OCI-LY3 (cell line): Measurements from ENCODE around the gene TRAF3.

Experiments
- H2AFZ ChIP-seq: fragments of 200-600, 300-600 bp; shearing (Covaris generic); 2 replicates; pipeline ENCODE4 v1.6.0; 2014; ENCODE audit warnings: antibody characterized with exemption, low read depth, low read length
- H3K27ac ChIP-seq: fragments of 200-600, 300-600 bp; sonication (generic); 2 replicates; pipeline ENCODE4 v1.5.1; 2014; ENCODE audit warnings: mild to moderate bottlenecking, low read length, moderate library complexity, mixed read lengths
- H3K27me3 ChIP-seq: fragments of 200-600, 300-600 bp; sonication (generic); 2 replicates; pipeline ENCODE4 v1.6.1; 2014; ENCODE audit warnings: low read depth, low read length, mixed read lengths
- H3K36me3 ChIP-seq: fragments of 200-600, 300-600 bp; sonication (generic); replicated peaks from 2 replicates; pipeline ENCODE3; 2014; ENCODE audit warnings: low read depth, low read length, mixed read lengths
- H3K4me1 ChIP-seq: fragments of 300-600, 200-600 bp; sonication (generic); 2 replicates; pipeline ENCODE4 v1.6.1; 2014; ENCODE audit warnings: low read length, mixed read lengths
- H3K4me2 ChIP-seq: fragments of 200-600, 300-600 bp; sonication (generic); 2 replicates; pipeline ENCODE4 v1.6.1; 2014; ENCODE audit warnings: low read length, mixed read lengths
- H3K4me3 ChIP-seq: fragments of 300-600, 200-600 bp; sonication (generic); 2 replicates; pipeline ENCODE4 v1.5.1; 2014; ENCODE audit warnings: antibody characterized with exemption, mild to moderate bottlenecking, low read length, moderate library complexity
- H3K79me2 ChIP-seq: fragments of 300-600, 200-600 bp; shearing (Covaris generic); 2 replicates; pipeline ENCODE4 v1.6.1; 2014; ENCODE audit warnings: mild to moderate bottlenecking, low read length, mixed read lengths
- H3K9ac ChIP-seq: fragments of 300-600, 200-600 bp; shearing (Covaris generic); 2 replicates; pipeline ENCODE4 v1.6.0; 2014; ENCODE audit warnings: mild to moderate bottlenecking, low read length, moderate library complexity
- H3K9me3 ChIP-seq: fragments of 200-600, 300-600 bp; shearing (Covaris generic); 2 replicates; pipeline ENCODE4 v1.6.1; 2014; ENCODE audit warnings: low read length, mixed read lengths; ENCODE audit not compliant: insufficient read depth
- H4K20me1 ChIP-seq: fragments of 200-600, 300-600 bp; sonication (generic); 2 replicates; pipeline ENCODE4 v1.6.1; 2016; ENCODE audit warnings: low read length, mixed read lengths; ENCODE audit not compliant: insufficient read depth
- CTCF ChIP-seq: fragments of 200-600, 300-600 bp; sonication (generic); IDR thresholded peaks from 2 replicates; pipeline ENCODE4 v1.5.1; 2014; ENCODE audit warnings: antibody characterized with exemption, low read length, low read depth
- EZH2phosphoT487 ChIP-seq: fragments of 200-600 bp; shearing (Covaris generic); IDR thresholded peaks from 2 replicates; pipeline ENCODE4 v1.6.1; 2018; ENCODE audit warnings: antibody characterized with exemption, mixed run types, low read depth

The TRAF3 gene

DNA sequence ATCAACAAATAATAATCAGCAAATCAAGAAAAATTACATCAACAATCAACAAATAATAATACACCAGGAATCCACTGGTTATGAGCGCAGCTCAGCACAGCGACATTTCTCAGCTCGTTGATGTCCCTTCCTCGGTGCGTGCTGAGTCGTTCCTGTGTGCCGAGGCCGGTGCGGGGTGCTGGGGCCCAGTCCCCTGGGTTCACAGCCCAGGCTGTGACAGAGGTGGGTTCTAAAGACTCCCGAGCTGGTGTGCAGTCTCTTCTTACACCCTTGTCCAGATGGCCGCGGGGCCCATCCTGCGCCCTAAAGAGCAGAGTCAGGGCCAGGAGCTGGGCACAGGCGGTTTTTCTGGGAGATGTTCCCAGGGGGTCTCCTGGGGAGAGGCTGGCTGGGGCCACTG, 26.9 kb upstream of the TRAF3 start:
- Histone ChIP-seq H3K79me2 (no peaks in the 10 kb centered on the region), H2AFZ (no peak overlapping the region), H3K4me1 (peaks cover 25% of the 10 kb centered on the region), H3K9me3 (no peaks in the 10 kb centered on the region), H4K20me1 (no peaks in the 10 kb centered on the region), H3K36me3 (peaks cover 2% of the 10 kb centered on the region), H3K9ac (no peak overlapping the region), H3K27me3 (no peaks in the 10 kb centered on the region), H3K4me2 (no peak overlapping the region), H3K27ac (no peak overlapping the region), H3K4me3 (no peak overlapping the region)
- TF ChIP-seq CTCF = no peak
- TF ChIP-seq EZH2phosphoT487 = no peak

GRCh38 chr14:102751088-102751487, 26.2 kb upstream of the TRAF3 start:
- TF ChIP-seq CTCF = no peak
- TF ChIP-seq EZH2phosphoT487 = no peak

DNA sequence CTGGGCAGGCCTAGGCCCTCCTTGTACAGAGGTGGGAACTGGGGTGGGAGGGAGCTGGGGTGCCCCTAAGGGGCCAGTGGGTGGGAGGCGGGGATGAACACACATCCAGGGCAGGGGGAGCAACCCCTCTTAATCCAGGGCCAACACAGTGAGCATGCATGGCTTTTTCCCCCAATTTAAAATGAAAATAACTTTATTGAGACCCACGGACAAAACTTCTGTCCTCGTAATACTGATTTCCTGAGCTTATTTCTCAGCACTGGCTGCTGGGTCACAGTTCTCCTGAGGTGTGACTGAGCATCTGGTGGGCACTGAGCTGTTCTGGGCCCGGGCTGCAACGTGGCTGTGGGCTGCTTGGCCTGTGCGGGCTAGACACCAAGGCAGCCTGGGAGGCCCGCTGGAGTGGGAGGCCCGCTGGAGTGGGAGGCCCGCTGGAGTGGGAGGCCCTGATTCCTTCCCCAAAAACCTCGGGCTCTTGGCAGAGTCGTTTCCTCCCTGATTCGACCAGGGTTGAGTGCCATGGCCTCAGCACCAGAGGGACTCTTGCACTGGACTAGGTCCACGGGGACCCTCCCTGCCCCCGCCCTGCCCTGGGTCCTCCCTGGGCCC, 24.9 kb upstream of the TRAF3 start:
- Histone ChIP-seq H3K4me1 (peaks cover 35% of the 10 kb centered on the region), H3K36me3 (peaks cover 2% of the 10 kb centered on the region), H3K27ac (no peak overlapping the region), H3K27me3 (no peaks in the 10 kb centered on the region), H3K4me2 (no peak overlapping the region), H2AFZ (no peak overlapping the region), H3K4me3 (no peak overlapping the region), H3K9ac (no peak overlapping the region), H3K79me2 (no peaks in the 10 kb centered on the region), H3K9me3 (no peaks in the 10 kb centered on the region), H4K20me1 (no peaks in the 10 kb centered on the region)
- TF ChIP-seq CTCF = no peak
- no peak for TF ChIP-seq EZH2phosphoT487

More at GRCh38 chr14:102751088-102751487, 26.2 kb upstream of the TRAF3 start:
- no peaks in the 10 kb centered on the region for H3K9me3 ChIP-seq
- no peak overlapping the region for H2AFZ ChIP-seq
- peaks cover 33% of the 10 kb centered on the region for H3K4me1 ChIP-seq
- no peak overlapping the region for H3K27ac ChIP-seq
- peaks cover 2% of the 10 kb centered on the region for H3K36me3 ChIP-seq
- no peaks in the 10 kb centered on the region for H3K79me2 ChIP-seq
- H3K4me2 ChIP-seq = no peak overlapping the region
- no peaks in the 10 kb centered on the region for H4K20me1 ChIP-seq
- no peaks in the 10 kb centered on the region for H3K27me3 ChIP-seq
- H3K9ac ChIP-seq = no peak overlapping the region
- H3K4me3 ChIP-seq = no peak overlapping the region

GRCh38 chr14:102754370-102755262, 22.6 kb upstream of the TRAF3 start:
- Histone ChIP-seq H3K36me3 (peaks cover 2% of the 10 kb centered on the region), H3K4me2 (peak overlapping the region; percentile 74), H3K27ac (peak overlapping the region; percentile 57), H2AFZ (peak overlapping the region; percentile 10; the same call in 1 of the 2 replicates), H4K20me1 (no peaks in the 10 kb centered on the region), H3K79me2 (no peaks in the 10 kb centered on the region), H3K27me3 (no peaks in the 10 kb centered on the region), H3K9ac (peak overlapping the region; percentile 64), H3K4me1 (peaks cover 51% of the 10 kb centered on the region), H3K9me3 (no peaks in the 10 kb centered on the region), H3K4me3 (peak overlapping the region; percentile 41)
- no peak for TF ChIP-seq EZH2phosphoT487
- TF ChIP-seq CTCF = no peak
